Suprapubic skin (tissue), 4 donors: ENCODE measurements around the gene RGS6.

ENCODE experiments used
- POLR2A ChIP-seq, 2 donors: fragments of 450-650 bp; IDR thresholded peaks; one replicate each; pipeline ENCODE4 v1.6.1; 2017; ENCODE audit warnings: antibody characterized with exemption in 2 of 2, mild to moderate bottlenecking in 2 of 2, moderate library complexity in 2 of 2
- POLR2AphosphoS5 ChIP-seq, 3 donors: sonication (generic); formaldehyde crosslinking; IDR thresholded peaks; one replicate each; pipeline ENCODE4 v1.6.1; 2017; ENCODE audit warnings: antibody characterized with exemption in 3 of 3

GRCh38 chr14:72518809-72519377 lies 586.7 kb downstream of the RGS6 start:
- TF ChIP-seq POLR2A (IDR thresholded peaks at IDR 0.05) (no peak), POLR2AphosphoS5 (IDR thresholded peaks at IDR 0.05) (no peak)
